Measurements from ENCODE around the gene GALNT13. TPM values are rescaled to one million over a fixed set of nuclear protein-coding genes. Genes with fewer than 3 reads are reported as not detected.

The GALNT13 gene
- polyA plus RNA-seq, 3 donors = not detected

GRCh38 chr2:154449951-154450658 lies 578.4 kb downstream of the GALNT13 start:
- WGBS (ENCODE audit: insufficient coverage) = 78% methylated on average over 5 of the region's 6 CpGs
- no peak overlapping the region for H3K4me3 ChIP-seq (replicated peaks in 1 of 3; ENCODE audit: low read depth in 2 of 3, low read length in 3 of 3)

GRCh38 chr2:154452471-154452870 lies 580.7 kb downstream of the GALNT13 start:
- Histone ChIP-seq H3K9ac (ENCODE audit: insufficient read depth, low read length, poor library complexity, severe bottlenecking) (no peak overlapping the region), H4K20me1 (ENCODE audit: insufficient read depth, low read length) (no peaks in the 10 kb centered on the region), H3K79me2 (ENCODE audit: insufficient read depth, low read length) (no peaks in the 10 kb centered on the region), H3K4me3 (replicated peaks in 1 of 3; ENCODE audit: low read depth in 2 of 3, low read length in 3 of 3) (no peak overlapping the region), H3K9me3 (replicated peaks in 1 of 2; ENCODE audit: control insufficient read depth in 1 of 2, insufficient read depth in 1 of 2, low read length in 2 of 2) (no peaks in the 10 kb centered on the region), H2AFZ (ENCODE audit: insufficient read depth, low read depth, low read length, poor library complexity, severe bottlenecking) (no peak overlapping the region), H3K27me3 (ENCODE audit: control insufficient read depth in 2 of 2, insufficient read depth in 2 of 2, low read length in 2 of 2) (no peaks in the 10 kb centered on the region), H3K27ac (ENCODE audit: low read depth in 1 of 2, low read length in 2 of 2) (no peak overlapping the region), H3K4me1 (ENCODE audit: control insufficient read depth in 1 of 2, insufficient read depth in 2 of 2, low read length in 2 of 2) (no peaks in the 10 kb centered on the region), H3K36me3 (replicated peaks in 1 of 2; ENCODE audit: control insufficient read depth in 1 of 2, insufficient read depth in 2 of 2, low read length in 2 of 2) (no peaks in the 10 kb centered on the region), H3K4me2 (replicated peaks; ENCODE audit: extremely low read depth, low read length, poor library complexity, severe bottlenecking) (no peak overlapping the region)
- no peaks in the 10 kb centered on the region for H3K9me3 Mint-ChIP-seq
- H3K27me3 Mint-ChIP-seq (ENCODE audit: low read depth in 3 of 3) = peaks cover 0 to 2% (median 0%) of the 10 kb centered on the region in 3 donors
- DNase-seq = no peak
- H3K4me3 Mint-ChIP-seq = no peak overlapping the region
- intact Hi-C loops (cut with micrococcal nuclease) = no loop called here
- WGBS (ENCODE audit: insufficient coverage) = no CpG with 5 or more reads among the region's 2 CpGs
- no peak overlapping the region for H3K27ac Mint-ChIP-seq
- TF ChIP-seq CTCF (IDR thresholded peaks at IDR 0.05) = no peak
- H3K36me3 Mint-ChIP-seq = no peaks in the 10 kb centered on the region
- peaks cover 6% of the 10 kb centered on the region for H3K4me1 Mint-ChIP-seq

More at GRCh38 chr2:154449951-154450658, 578.4 kb downstream of the GALNT13 start:
- no peak for TF ChIP-seq CTCF (IDR thresholded peaks at IDR 0.05)
- Histone ChIP-seq H3K9ac (ENCODE audit: insufficient read depth, low read length, poor library complexity, severe bottlenecking) (no peak overlapping the region), H3K36me3 (replicated peaks in 1 of 2; ENCODE audit: control insufficient read depth in 1 of 2, insufficient read depth in 2 of 2, low read length in 2 of 2) (no peaks in the 10 kb centered on the region), H3K4me2 (replicated peaks; ENCODE audit: extremely low read depth, low read length, poor library complexity, severe bottlenecking) (no peak overlapping the region), H4K20me1 (ENCODE audit: insufficient read depth, low read length) (no peaks in the 10 kb centered on the region), H3K9me3 (replicated peaks in 1 of 2; ENCODE audit: control insufficient read depth in 1 of 2, insufficient read depth in 1 of 2, low read length in 2 of 2) (no peaks in the 10 kb centered on the region), H3K4me1 (ENCODE audit: control insufficient read depth in 1 of 2, insufficient read depth in 2 of 2, low read length in 2 of 2) (no peaks in the 10 kb centered on the region), H2AFZ (ENCODE audit: insufficient read depth, low read depth, low read length, poor library complexity, severe bottlenecking) (no peak overlapping the region), H3K27ac (ENCODE audit: low read depth in 1 of 2, low read length in 2 of 2) (no peak overlapping the region), H3K79me2 (ENCODE audit: insufficient read depth, low read length) (no peaks in the 10 kb centered on the region), H3K27me3 (ENCODE audit: control insufficient read depth in 2 of 2, insufficient read depth in 2 of 2, low read length in 2 of 2) (no peaks in the 10 kb centered on the region)
- no peaks in the 10 kb centered on the region for H3K9me3 Mint-ChIP-seq
- no peak for DNase-seq
- intact Hi-C loops (cut with micrococcal nuclease) = no loop called here
- H3K27me3 Mint-ChIP-seq (ENCODE audit: low read depth in 3 of 3) = peaks cover 0 to 2% (median 0%) of the 10 kb centered on the region in 3 donors
- H3K4me1 Mint-ChIP-seq = no peaks in the 10 kb centered on the region
- no peak overlapping the region for H3K4me3 Mint-ChIP-seq
- no peak overlapping the region for H3K27ac Mint-ChIP-seq
- no peaks in the 10 kb centered on the region for H3K36me3 Mint-ChIP-seq

Measured in CD14-positive monocyte (primary cell).